K562 (cell line): ENCODE measurements around the gene HSDL2. TPM values are rescaled to one million over a fixed set of nuclear protein-coding genes. Genes with fewer than 3 reads are reported as not detected.

Experiments
- AFF4 ChIP-seq: sonication (generic); formaldehyde crosslinking; IDR thresholded peaks from 2 replicates; pipeline ENCODE4 v1.8.0; 2023; ENCODE audit warnings: mild to moderate bottlenecking, missing genetic modification reagents
- CBX3 ChIP-seq, 2 experiments: IDR thresholded peaks; 1 replicate in 1 of 2; 2 replicates in 1 of 2; pipeline ENCODE4 v1.6.1; 2012; ENCODE audit warnings: inconsistent platforms in 2 of 2, low read length in 2 of 2, borderline replicate concordance in 1 of 2, control low read depth in 1 of 2
- HBP1 ChIP-seq: fragments of 450-650 bp; formaldehyde crosslinking; IDR thresholded peaks from 2 replicates; pipeline ENCODE4 v1.4.0; 2022; ENCODE audit warnings: missing genetic modification characterization
- PHF8 ChIP-seq: fragments of 200-600 bp; sonication (generic); IDR thresholded peaks from 2 replicates; pipeline ENCODE4 v1.6.1; 2012; ENCODE audit warnings: mixed run types, mild to moderate bottlenecking, inconsistent platforms, low read length, moderate library complexity, borderline replicate concordance
- RNF2 ChIP-seq: sonication (generic); IDR thresholded peaks from 2 replicates; pipeline ENCODE4 v1.6.1; 2016
- SREBF2 ChIP-seq: sonication (generic); formaldehyde crosslinking; IDR thresholded peaks from 2 replicates; pipeline ENCODE4 v1.4.0; 2020; ENCODE audit warnings: mild to moderate bottlenecking, missing genetic modification reagents
- TBP ChIP-seq: optimal IDR thresholded peaks from 2 replicates; pipeline ENCODE3; 2011; ENCODE audit warnings: low read depth, low read length, improper control_type of control experiment
- polyA plus RNA-seq, 8 experiments: library from polyadenylated mRNA; depleted of rRNA in 4 of 8; stranded (reverse) in 5 of 8; unstranded in 3 of 8; fragments of >200 nt; fragmentation: Nextera tagmentation in 2 of 8; fragmentation: Illumina TruSeq in 1 of 8; extraction: Ambion mirVana in 2 of 8; extraction: Trizol in 1 of 8; gene quantifications; 2 replicates each; pipeline versions ENCODE4 v1.2.1 to v1.2.3, GENCODE V29; 2011 to 2014; ENCODE audit warnings: inconsistent platforms in 1 of 8, missing spikeins in 1 of 8
- total RNA-seq, 7 experiments: library from RNA; depleted of rRNA in 6 of 7; stranded (reverse); fragments of >200 nt in 6 of 7; fragmentation: Illumina TruSeq in 2 of 7; extraction: Trizol in 2 of 7; gene quantifications; 2 replicates each; pipeline versions ENCODE4 v1.2.1 to v1.2.3, GENCODE V29; 2011 to 2021; ENCODE audit warnings: low replicate concordance in 1 of 7
- TF ChIP-seq, protein P1 (sequence below): fragments of 250-450 bp; sonication (Bioruptor Pico); IDR thresholded peaks from 2 replicates; pipeline ENCODE4 v1.4.0; 2020
- TF ChIP-seq, protein P2 (sequence below), 3 experiments: IDR thresholded peaks in 2 of 3; conservative IDR thresholded peaks in 1 of 3; 2 replicates each; pipeline ENCODE4 v1.5.1; 2011 to 2012; ENCODE audit warnings: low read length in 3 of 3, mild to moderate bottlenecking in 3 of 3, control low read depth in 2 of 3, improper control_type of control experiment in 1 of 3, inconsistent platforms in 1 of 3, low read depth in 1 of 3, mixed read lengths in 1 of 3, moderate library complexity in 1 of 3; ENCODE audit not compliant: insufficient read depth in 2 of 3
- TF ChIP-seq, protein P3 (sequence below): sonication (generic); formaldehyde crosslinking; IDR thresholded peaks from 2 replicates; pipeline ENCODE4 v1.8.0; 2022; ENCODE audit warnings: missing genetic modification reagents, mild to moderate bottlenecking, moderate library complexity, borderline replicate concordance

HSDL2 gene
- total and polyA plus RNA-seq, 9 of the 15 experiments (the other 6 are each of a cell fraction or from before 2014, with no cell fraction given), result 22.8 to 74.1 (median 35.6) TPM

DNA sequence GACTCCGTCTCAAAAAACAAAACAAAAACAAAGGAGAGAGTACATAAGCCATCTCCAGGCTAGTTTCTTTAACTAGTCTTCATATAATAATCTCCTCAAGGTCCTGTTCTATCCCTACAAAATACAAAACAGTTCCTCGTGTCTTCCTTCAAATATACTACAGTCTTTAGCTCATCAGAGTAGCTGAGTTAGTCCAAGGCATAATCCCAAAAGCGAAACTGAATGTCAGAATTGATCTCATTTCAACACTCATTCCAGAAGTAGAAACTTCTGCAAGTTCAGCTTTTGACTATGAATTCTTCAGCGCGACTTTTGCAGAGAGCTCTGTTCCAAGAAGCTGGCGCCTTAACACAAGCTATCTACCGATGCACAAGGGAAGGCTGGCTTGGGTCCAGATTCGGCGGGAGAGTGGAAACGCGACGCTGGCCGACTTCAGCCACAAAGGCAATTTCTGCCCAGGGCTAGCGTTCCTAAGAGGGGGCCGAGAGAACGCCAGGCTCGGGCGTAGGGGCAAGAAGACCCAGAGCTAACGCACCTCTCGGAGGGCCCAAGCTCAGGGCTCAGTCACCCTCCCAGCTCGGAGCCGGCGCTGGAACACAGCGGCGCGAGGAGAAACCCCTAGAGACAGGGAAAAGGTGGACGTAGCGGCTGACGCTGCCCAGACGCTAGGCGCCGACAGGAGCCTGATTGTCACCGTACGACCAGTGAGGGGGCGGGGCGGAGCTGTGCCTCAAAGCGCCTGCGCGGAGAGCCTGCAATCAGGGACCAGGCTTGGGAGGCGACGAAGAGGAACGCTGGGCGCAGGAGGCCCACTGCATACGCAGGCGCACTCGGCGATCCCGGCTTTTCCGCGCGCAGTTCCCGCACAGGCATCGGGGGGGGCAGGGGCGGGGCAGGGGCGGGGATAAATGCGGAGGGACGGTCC, 469 bp upstream of the HSDL2 start (continued):
- TF ChIP-seq, protein P1, sequence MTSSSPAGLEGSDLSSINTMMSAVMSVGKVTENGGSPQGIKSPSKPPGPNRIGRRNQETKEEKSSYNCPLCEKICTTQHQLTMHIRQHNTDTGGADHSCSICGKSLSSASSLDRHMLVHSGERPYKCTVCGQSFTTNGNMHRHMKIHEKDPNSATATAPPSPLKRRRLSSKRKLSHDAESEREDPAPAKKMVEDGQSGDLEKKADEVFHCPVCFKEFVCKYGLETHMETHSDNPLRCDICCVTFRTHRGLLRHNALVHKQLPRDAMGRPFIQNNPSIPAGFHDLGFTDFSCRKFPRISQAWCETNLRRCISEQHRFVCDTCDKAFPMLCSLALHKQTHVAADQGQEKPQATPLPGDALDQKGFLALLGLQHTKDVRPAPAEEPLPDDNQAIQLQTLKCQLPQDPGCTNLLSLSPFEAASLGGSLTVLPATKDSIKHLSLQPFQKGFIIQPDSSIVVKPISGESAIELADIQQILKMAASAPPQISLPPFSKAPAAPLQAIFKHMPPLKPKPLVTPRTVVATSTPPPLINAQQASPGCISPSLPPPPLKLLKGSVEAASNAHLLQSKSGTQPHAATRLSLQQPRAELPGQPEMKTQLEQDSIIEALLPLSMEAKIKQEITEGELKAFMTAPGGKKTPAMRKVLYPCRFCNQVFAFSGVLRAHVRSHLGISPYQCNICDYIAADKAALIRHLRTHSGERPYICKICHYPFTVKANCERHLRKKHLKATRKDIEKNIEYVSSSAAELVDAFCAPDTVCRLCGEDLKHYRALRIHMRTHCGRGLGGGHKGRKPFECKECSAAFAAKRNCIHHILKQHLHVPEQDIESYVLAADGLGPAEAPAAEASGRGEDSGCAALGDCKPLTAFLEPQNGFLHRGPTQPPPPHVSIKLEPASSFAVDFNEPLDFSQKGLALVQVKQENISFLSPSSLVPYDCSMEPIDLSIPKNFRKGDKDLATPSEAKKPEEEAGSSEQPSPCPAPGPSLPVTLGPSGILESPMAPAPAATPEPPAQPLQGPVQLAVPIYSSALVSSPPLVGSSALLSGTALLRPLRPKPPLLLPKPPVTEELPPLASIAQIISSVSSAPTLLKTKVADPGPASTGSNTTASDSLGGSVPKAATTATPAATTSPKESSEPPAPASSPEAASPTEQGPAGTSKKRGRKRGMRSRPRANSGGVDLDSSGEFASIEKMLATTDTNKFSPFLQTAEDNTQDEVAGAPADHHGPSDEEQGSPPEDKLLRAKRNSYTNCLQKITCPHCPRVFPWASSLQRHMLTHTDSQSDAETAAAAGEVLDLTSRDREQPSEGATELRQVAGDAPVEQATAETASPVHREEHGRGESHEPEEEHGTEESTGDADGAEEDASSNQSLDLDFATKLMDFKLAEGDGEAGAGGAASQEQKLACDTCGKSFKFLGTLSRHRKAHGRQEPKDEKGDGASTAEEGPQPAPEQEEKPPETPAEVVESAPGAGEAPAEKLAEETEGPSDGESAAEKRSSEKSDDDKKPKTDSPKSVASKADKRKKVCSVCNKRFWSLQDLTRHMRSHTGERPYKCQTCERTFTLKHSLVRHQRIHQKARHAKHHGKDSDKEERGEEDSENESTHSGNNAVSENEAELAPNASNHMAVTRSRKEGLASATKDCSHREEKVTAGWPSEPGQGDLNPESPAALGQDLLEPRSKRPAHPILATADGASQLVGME (CRISPR knock-in tag), result peak; percentile 54; the same call in 1 of the 2 replicates
- TF ChIP-seq HBP1 (0 out of 2 replicates have a peak, but pooled peaks have one; percentile 50), RNF2 (peak; percentile 42; the same call in 1 of the 2 replicates), SREBF2 (no peak), CBX3 (IDR thresholded peaks at IDR 0.05; ENCODE audit: borderline replicate concordance in 1 of 2, low read length in 2 of 2) (peak in 1 of 2 experiments; percentile 21; a peak in 1 of 3 replicates), TBP (peak; percentile 86), AFF4 (CRISPR knock-in tag) (peak; percentile 51; the same call in 1 of the 2 replicates), PHF8 (peak; percentile 91)
- TF ChIP-seq, protein P2, sequence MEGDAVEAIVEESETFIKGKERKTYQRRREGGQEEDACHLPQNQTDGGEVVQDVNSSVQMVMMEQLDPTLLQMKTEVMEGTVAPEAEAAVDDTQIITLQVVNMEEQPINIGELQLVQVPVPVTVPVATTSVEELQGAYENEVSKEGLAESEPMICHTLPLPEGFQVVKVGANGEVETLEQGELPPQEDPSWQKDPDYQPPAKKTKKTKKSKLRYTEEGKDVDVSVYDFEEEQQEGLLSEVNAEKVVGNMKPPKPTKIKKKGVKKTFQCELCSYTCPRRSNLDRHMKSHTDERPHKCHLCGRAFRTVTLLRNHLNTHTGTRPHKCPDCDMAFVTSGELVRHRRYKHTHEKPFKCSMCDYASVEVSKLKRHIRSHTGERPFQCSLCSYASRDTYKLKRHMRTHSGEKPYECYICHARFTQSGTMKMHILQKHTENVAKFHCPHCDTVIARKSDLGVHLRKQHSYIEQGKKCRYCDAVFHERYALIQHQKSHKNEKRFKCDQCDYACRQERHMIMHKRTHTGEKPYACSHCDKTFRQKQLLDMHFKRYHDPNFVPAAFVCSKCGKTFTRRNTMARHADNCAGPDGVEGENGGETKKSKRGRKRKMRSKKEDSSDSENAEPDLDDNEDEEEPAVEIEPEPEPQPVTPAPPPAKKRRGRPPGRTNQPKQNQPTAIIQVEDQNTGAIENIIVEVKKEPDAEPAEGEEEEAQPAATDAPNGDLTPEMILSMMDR (IDR thresholded peaks at IDR 0.05 in 2 of 3, conservative IDR thresholded peaks at IDR 0.05 in 1 of 3; ENCODE audit: insufficient read depth in 2 of 3, low read depth in 1 of 3, low read length in 3 of 3), result peak in 2 of 3 experiments; percentile 17 to 18; a peak in 2 of 6 replicates
- TF ChIP-seq, protein P3, sequence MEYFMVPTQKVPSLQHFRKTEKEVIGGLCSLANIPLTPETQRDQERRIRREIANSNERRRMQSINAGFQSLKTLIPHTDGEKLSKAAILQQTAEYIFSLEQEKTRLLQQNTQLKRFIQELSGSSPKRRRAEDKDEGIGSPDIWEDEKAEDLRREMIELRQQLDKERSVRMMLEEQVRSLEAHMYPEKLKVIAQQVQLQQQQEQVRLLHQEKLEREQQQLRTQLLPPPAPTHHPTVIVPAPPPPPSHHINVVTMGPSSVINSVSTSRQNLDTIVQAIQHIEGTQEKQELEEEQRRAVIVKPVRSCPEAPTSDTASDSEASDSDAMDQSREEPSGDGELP (CRISPR knock-in tag), result peak; percentile 78
